HG03060 (cell line): ENCODE measurements around the gene PMP22.

Source experiments
- ATAC-seq: cut with Tn5 transposase; IDR thresholded peaks from one replicate; pipeline ENCODE4 v1.9.1; 2021; ENCODE audit warnings: low read depth, moderate number of reproducible peaks; ENCODE audit not compliant: unreplicated experiment

PMP22 gene

GRCh38 chr17:15265131-15265530, at the start of gene PMP22:
PMP22 (minus strand) TSS chr17:15265326; CDS start chr17:15260727, 4,599 bp downstream.
- no peak for ATAC-seq

DNA sequence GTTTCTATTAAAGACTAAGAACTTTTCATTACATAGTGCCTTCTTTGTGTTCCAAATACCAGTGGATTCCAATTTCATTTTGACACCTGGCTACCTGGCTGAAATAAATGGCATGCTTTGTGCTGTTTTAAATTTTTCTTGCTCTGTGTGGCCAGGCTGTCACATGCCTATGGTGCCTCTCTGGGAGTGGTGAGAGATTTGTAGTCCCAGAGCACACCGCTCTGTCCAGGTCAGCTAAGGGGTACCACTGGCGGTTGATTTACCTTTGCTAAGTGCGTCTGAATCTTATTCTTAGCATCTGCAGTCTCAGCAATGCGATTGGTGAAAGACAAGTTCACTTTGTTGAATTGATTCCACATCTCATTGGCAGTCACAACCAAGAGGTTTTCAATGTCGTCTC, 46.9 kb upstream of the PMP22 start:
- no peak for ATAC-seq

- no peak for ATAC-seq
These were observed 44.7 kb upstream of the PMP22 start for GRCh38 chr17:15309793-15310192.

- ATAC-seq, result no peak
These were observed 44.1 kb upstream of the PMP22 start for GRCh38 chr17:15309236-15309635.

- ATAC-seq, result no peak
These were observed 43.6 kb upstream of the PMP22 start for GRCh38 chr17:15308758-15309157.

GRCh38 chr17:15307710-15308111, 42.6 kb upstream of the PMP22 start:
- no peak for ATAC-seq

GRCh38 chr17:15303851-15304250, 38.7 kb upstream of the PMP22 start:
- ATAC-seq, result no peak

DNA sequence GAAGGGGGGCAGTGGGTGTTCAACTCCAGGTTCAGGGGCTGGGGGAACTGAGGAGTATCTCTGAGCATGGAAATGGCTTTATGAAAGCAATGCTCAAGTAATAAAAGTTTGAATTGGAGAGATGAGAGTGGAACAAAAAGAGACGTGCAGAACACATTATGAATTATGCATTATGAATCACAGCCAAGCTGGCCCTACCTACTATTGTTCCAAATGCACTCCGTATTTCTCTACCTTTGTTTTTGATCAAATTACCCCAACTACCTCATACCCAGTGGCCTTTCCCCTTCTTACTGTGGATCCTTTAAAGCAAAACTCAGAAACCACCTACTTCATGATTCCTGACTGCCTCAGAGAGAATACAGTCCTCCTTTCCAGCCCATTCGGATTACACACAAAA, 38.1 kb upstream of the PMP22 start:
- ATAC-seq, result no peak

GRCh38 chr17:15301845-15302244, 36.7 kb upstream of the PMP22 start:
- no peak for ATAC-seq

GRCh38 chr17:15298176-15298575, 33.0 kb upstream of the PMP22 start:
- no peak for ATAC-seq

GRCh38 chr17:15293558-15293957, 28.4 kb upstream of the PMP22 start:
- ATAC-seq, result no peak

DNA sequence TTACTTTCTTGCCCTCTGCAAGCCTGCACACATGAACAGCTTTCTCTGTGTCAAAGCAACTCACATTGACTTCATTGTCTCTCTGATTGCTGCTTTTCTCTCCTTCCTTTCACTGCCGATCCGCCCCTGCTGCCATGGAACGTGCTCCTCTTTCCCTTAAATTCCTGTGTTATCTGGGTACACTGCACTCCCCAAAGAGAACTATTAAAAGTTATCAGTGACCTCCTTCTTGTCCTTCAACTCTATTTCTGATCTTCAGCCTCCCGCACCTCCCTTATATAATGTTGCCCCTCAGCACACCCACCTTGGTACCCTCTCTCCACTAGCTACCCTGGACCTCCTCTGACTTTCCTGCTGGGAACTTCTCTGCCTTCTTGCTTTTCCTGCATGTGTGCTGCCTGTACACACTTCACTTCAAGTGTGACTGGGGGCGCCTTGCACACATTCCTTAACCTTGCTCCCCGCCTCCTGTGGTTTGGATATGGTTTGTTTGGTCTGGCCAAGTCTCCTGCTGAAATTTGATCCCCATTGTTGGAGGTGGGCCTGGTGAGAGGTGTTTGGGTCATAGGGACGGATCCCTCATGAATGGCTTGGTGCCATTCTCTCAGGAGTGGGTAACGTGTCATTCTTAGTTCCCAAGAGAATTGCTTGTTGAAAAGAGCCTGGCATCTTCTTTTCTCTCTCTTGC, 26.7 kb upstream of the PMP22 start:
- ATAC-seq, result no peak

GRCh38 chr17:15290605-15291004, 25.5 kb upstream of the PMP22 start:
- ATAC-seq, result no peak

GRCh38 chr17:15289285-15290183, 24.4 kb upstream of the PMP22 start:
- no peak for ATAC-seq

- no peak for ATAC-seq
These were observed 23.7 kb upstream of the PMP22 start for GRCh38 chr17:15288859-15289258.

DNA sequence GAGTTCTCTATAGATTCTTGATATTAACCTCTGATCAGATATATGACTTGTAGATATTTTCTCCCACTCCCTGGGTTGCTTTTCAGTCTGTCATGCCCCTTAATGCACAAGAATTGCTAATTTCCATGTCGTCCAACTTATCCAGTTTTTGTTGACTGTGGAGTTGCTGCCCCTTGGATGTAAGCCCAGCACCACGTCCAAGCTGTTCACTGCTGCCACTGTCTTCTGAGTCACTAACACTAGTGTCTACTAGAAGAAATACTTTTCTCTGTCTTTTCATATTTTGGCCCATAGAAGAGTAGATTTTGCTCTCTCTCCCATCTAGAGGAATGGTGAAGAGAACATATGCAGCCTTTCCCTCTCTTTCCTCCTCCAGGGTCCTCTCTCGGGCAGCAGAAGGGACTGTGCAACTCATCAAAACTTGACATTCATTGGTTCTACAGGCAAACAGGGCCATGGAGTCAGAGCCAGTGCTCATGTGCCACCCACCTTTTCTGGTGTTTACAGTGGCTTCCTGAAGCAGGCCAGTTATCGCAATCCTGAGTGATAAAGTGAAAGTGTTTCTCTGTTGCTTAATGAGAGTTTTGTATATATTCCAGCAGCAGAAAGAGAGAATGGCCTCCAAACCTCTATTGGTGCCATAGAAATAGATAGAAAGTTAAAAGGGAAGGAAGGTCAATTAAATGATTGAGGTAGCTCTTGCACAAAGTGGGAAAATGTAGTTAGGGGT, 22.6 kb upstream of the PMP22 start:
- ATAC-seq, result no peak

DNA sequence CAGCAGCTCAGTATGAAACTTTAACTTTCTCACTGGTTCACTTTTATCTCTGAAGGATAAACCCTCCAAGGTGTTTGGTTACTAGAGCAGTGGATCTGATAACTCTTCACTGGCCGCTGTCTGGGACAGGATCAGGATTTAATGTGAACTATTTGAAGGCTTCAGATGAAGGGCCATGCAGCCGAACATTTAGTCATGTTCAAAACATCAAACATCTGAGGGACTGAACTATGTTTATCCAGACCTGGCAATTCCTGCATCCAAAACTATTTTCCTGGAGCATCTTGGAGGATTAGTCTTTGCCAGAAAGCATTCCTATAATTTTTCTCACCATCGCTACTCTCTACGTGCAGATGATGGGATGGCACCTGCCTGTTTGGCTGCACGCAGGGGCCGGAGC, 20.3 kb upstream of the PMP22 start:
- no peak for ATAC-seq

DNA sequence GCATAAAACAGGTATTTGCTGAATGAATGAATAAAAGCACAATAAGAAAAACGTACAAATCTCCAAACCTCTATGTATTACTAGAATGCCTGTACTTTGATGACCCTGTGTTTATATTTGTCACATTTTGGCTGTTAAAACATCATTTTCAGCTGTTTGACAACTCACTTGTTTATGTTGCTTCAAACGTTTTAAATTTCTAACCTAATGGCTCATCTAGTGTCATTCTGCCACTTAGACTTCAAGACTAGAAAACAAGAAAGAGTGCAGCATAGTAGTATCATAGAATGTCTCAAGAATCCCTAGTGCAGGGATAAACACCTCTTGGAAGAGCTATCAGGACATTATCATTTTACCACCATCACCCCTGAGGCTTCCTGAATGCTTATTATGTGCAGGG, 19.4 kb upstream of the PMP22 start:
- ATAC-seq, result no peak

DNA sequence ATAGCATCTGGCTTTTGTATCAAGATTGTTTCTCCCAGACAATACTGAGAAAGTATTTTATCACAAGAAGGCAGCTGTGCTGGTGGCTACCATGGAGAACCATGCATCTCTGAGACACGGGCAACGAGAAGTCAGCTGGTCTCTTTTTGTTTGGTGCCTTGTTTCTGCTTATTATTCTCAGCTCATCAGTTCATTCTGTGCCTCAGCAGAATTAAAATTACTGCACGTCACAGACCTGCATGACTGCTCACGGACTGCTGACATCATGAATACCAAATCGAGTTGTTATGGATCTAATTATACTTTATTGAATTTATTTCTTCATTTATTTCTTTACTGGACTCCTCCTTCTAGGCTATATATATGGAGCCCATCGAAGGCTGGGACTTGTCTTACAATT, 19.0 kb upstream of the PMP22 start:
- no peak for ATAC-seq

DNA sequence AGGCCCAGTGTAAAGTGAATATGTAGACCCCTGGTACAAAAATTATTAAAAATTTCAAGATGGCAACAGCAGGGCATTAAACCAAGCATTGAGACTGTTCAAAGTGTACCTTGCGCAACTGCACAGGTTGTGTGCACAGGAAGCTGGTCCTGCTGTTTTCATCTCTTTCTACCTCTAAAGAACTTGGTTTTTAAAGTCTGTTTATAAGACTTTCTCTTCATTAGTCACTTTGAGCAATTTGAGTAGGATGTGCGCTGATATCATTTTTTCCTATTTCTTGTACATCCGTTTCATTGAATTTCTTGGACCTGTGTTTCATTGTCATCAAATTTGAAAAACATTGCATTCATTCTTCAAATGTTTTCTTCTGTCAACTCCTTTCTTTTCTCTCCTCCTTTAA, 16.8 kb upstream of the PMP22 start:
- no peak for ATAC-seq

DNA sequence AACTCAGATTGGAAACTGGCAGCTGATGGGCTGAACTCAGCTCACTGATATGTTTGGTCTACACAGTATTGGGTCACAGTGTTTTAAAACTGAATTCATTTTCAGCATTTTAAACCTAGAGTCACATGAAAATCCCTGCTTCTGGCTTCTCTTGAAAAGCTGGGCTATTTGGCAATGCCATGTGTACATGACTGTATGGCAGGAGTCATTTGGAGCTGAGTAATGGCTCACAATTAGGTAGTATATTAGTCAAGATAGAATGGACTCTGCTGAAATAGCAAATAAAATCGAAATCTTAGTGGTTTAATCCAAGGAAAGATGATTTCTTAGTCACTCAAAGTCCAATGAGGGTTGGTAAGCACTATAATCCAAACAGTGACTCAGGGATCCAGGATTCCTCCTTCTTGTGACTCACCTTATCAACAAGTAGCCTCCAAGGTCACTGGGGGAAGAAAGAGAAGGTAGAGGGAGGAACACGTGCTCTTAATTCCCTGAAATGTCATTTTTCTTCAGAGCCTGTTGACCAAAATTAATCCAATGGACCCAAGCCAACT, 13.9 kb upstream of the PMP22 start:
- ATAC-seq, result no peak
